HG02678 (cell line): ENCODE data around the gene ZBP1.
"Not testable (repeated sequence)": the region's sequence is repeated elsewhere in the genome, so short reads cannot be mapped to it uniquely, and the experiment has no call there.

Source experiments
- ATAC-seq: cut with Tn5 transposase; IDR thresholded peaks from one replicate; pipeline ENCODE4 v1.9.1; 2021; ENCODE audit warnings: mild to moderate bottlenecking, moderate library complexity; ENCODE audit not compliant: unreplicated experiment

Gene ZBP1

DNA sequence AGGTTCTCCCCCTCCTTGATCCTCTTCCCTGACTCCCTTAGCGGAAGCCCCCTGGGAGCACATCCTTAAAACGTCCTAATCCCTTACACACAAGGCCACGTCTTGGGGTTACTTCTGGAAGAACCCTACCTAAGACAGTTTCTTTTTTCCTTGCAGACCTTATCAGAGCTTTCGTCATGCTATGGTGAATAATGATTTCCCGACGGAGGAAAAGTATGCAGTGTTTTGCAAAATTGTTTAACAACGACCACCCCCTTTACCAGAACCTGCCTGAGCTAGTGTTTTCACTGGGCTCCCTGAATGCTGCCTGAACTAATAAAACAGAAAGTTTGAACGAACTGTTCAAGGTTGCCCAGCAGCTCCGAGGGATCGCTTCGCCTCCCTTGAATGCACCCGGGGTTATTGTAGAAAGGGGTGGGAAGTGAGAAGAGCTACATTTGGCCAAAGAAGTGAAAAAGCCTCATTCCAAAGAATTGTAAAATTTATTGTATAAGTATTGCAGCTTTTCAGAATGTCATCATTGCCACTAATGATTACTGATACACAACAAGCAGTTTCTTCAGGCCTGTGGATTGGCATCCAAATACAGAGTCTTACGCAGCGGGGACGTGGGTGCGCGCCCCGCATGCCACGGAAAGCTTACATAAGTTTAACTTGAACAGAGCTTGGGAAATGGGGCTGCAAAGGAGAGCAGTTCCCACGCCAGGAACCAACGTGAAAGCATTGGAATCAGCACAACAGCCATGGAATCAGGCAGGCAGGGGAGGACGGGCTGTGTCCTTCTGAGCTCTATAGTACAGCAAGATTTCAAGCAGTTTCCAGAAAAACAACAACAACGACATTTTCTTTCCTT, 27.9 kb upstream of the ZBP1 start:
- ATAC-seq = no peak

DNA sequence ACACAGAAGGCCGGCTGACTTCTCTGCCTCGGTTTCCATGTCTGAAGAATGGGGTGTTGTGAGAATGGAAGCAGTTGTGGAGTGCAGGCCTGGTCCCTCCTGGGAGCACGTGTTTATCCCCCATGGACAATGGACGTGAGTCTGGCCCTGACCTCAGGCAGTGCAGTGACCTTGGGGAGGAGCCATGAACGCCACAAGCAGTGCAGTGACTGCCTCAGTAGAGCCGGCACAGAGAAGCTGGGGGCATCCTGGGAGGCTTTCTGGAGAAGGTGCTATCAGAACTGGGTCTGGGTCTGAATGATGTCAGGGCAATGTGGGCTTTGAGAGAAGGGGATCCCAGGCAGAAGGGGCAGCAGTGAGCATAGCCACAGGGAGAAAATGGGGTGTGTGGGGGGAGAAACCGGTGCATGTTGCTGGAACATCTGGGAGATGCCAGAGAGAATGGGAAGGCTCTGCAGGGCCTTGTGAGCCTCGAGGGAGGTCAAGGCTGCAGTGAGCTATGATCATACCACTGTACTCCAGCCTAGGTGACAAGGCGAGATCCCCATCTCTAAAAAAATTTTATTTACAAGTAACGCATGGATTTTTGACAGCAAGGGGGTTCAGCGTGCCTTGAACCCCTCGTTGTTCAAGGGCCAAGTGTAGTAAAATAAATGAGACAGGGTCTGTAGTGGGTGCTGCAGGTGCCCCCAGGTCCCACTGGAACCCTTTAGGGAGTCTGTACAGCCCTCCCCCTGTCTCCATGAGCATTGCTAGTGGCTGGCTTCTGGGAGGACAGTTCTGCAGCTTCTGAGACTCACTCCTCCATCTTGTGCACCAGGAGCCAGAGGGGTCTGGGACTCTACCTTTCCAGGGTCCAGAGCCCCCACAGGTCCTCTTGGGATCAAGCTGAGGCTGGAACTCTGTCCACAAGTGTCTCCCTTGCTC, 27.0 kb upstream of the ZBP1 start:
- ATAC-seq = no peak

DNA sequence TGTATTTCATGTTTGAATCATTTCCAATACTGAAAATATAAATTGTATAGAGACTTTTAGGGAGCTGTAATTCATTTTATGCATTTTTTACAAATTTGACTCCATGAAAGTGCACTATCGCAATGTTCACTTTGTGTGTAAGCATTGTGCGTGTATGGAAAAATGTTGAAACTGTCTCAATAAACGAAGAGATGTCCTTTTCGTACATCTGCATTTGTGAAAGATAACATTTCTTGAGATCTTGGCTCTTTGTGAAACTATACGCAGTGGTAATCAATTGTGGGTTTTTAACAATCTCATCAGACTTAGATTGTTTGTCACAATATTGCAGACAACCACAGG, 18.6 kb upstream of the ZBP1 start:
- no peak for ATAC-seq

DNA sequence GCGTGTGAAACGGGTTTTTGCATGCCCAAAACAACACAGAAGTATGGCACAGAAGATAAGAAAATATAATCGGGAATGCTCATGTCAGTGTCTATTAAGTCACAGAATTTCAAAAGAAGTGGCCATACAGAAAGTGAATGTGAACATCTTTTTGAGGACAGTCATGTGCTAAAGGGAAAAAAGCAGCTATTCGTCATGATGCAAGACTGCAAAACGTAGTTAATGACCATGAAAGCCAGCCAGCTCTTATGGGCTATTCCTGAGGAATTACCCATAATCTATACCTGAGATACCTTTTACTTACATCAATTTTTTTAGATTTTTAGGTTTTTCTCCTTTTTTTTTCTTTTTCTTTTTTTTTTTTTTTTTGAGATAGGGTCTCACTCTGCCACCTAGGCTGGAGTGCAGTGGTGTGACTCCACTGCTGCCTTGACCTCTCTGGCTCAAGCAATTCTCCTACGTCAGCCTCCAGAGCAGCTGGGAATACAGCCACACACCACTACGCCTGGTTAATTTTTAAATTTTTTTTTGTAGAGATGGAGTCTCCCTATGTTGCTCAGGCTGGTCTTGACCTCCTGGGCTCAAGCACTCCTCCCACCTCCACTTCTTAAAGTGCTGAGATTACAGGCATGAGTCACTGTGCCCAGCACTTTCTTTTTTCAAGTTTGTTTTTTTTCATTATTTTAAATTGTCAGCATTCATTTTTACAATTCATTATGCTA, 18.1 kb upstream of the ZBP1 start:
- ATAC-seq = no peak

DNA sequence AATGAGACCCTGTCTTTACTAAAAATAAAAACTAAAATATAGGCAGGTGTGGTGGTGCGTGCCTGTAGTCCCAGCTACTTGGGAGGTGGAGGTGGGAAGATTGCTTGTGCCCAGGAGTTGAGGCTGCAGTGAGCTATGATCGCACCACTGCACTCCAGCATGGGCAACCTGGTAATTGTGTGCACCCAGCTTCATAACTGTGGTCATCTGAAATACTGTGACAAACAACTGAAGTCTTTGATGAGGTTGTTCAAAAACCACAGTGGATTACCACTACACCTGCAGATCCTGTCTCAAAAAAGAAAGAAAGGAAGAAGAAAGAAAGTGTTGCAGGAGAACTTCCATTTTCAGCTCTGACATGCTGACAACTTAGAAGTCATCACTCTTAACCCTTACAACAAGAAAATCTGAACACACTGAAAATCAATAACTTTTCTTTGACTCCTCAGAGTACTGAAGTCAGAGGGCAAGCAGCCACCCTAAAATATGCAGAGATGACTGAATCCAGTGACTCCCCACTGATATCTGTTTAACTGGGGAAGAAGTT, 13.8 kb upstream of the ZBP1 start:
- no peak for ATAC-seq

DNA sequence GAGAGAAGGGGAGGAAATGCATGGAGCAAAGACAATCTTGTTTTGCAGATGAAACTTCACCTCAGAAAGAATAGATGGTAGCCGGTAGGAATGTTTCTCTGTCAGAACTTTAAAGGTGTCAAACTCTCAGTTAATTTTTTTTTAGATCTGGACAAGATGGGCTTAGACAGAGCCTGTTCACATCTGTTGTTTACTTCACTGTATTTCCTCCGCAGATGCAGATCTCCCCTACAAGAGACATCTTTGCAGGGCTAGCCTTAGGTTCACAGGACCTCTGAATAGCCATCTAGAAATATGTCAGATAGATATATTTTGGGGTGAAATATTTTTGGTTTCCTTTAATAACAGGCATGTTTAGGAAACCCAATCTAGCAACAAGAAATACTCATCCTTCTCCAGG, 12.1 kb upstream of the ZBP1 start:
- no peak for ATAC-seq

DNA sequence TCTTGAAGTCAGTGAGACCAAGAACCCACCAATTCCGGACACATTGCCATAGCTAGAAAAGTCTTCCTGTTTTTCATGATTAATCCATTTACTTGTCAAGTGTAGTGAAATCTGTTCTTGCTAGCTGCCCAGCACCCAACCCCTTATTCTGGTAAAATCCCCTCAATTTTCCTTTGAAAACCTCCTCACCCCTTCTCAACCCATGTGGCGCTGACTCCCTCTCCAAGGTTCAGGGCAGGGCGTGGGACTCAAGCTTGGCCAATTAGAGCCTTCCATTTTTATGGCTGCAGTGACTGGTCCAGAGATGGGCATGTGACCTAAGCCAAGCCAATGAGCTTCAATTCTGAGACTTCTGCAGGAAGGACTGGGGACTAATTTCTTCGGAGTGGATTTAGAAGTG, 9.8 kb upstream of the ZBP1 start:
- ATAC-seq = no peak

DNA sequence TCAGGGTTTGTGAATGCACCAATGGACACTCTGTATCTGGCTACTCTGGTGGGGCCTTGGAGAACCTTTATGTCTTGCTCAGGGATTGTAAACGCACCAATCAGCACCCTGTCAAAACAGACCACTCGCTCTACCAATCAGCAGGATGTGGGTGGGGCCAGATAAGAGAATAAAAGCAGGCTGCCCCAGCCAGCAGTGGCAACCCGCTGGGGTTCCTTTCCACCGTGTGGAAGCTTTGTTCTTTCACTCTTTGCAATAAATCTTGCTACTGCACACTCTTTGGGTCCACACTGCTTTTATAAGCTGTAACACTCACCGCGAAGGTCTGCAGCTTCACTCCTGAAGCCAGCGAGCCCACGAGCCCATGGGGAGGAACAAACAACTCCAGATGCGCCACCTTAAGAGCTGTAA, 9.3 kb upstream of the ZBP1 start:
- not testable (repeated sequence) for ATAC-seq

DNA sequence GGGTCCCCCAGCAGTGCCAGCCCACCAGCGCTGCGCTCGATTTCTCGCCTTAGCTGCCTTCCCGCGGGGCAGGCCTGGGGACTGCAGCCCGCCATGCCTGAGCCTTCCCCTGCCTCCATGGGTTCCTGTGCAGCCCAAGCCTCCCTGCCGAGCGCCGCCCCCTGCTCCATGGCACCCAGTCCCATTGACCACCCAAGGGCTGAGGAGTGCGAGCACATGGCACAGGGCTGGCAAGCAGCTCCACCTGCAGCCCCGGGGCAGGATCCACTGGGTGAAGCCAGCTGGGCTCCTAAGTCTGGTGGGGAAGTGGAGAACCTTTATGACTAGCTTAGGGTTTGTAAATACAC, 8.7 kb upstream of the ZBP1 start:
- not testable (repeated sequence) for ATAC-seq

DNA sequence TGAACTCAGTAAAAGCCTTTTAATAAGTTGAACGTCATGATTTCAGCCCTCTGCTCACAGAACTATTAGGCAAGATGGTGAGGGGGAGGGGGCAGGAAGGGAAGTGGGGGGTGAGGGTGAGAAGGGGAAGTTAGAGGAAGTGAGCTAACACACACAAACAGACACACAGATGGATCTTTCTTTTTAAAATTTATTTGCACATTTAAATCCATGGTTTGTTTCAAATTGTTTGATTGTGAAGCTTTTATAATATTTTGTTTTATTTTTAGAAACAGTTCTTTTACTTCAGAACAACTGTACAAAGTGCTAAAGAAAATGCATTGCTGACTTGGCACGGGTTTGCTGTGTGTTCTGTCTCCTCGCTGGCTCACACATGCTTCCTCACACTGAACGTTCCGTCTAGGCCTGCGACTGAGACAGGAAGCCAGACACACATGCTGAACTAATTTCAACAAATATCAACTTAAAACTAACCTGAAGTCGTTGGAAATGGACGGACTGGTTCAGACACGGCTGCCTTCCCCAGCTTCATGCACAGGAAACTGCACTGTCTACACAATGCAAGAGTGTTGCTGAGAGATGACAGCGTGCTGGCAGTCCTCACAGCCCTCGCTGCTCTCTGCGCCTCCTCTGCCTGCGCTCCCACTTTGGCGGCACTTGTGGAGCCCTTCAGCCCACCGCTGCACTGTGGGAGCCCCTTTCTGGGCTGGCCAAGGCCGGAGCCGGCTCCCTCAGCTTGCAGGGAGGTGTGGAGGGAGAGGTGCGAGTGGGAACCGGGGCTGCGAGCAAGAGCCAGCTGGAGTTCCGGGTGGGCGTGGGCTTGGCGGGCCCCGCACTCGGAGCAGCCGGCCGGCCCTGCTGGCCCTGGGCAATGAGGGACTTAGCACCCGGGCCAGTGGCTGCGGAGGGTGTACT, 8.1 kb upstream of the ZBP1 start:
- no peak for ATAC-seq

DNA sequence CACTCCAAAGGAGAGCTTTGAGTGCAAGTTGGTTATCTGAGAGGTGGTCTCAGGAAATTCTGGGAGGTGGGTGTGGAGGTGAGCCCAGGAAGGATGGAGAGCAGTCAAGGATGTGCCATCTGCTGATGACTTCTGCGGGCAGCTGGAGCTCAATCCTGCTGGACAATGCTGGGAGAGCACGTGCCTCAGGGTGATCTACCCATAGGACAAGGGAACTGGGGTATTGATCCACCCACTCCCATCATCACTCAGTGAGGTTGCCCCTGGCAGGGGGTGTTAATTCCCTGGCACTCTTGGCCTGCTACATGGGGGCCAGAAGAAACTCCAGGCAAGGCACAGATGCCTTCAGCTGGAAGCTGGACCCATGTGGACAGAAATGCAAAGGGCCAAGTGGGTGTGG, 7.1 kb upstream of the ZBP1 start:
- ATAC-seq = no peak

DNA sequence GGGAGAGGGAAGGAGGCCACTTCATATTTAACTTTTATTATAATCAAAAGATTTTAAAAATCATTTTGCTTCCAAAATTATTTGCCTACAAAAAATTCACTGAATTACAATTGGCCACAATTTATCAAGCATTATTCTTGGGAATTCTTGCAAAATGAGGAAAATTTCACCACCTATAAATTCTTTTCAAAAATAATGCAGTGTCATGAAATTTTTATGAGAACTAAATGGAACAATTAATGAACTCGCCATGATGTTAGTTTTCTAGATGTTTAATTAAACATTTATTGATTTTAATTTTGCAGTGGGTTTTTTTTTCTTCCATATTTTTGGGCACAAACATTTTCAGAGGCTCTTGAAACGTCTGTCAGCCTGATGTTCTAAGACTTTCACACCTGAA, 5.8 kb upstream of the ZBP1 start:
- no peak for ATAC-seq

DNA sequence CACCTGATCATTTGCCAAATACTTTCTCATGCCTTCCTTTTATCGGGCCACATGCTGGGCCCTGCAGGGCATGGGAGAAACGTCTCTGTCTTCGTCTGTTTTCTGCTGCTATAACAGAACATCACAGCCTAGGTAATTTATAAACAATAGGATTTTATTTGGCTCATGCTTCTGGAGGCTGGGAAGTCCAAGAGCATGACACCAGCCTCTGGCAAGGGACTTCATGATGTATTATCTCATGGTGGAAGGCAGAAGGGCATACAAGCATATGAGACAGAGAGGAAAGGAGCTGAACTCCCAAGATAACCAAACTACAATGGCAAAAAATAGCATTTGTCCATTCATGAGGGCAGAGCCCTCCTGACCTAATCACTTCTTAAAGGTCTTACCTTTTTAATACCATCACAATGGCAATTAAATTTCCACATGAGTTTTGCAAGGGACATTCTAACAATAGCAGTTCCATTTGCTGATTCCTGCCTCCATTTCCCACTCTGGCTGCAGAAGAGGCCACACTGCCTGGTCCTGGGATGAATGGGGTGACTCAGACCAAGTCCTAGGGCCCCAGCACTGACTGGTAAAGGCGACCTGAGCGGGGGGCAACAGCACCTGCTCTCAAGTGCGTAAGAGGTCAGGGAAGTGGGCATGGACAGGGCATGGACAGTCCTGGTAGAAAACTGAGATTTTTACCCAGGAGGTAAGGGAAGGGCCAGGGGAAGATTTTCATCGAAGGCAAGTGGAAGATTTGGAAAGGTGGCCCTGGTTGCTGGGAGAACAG, 5.1 kb upstream of the ZBP1 start:
- no peak for ATAC-seq

DNA sequence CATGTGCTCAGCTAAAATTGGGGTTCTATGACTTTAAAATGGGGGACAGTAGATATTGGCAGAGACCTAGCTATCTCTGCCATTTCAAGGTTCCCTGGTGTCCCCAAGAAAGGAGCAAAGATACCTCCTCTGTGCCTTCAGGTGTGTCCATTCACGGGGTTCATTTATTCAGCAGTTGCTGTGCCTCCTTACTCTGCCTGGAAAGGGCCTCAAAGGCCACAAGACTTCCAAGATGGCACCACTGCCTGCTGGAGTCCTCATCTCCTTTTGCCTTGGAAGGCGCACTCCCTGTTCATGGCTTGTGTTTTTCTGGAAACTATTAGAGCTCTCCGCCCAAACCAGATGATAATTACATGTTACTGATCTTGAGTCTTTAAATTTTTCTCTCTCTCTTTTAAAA, 3.9 kb upstream of the ZBP1 start:
- ATAC-seq = no peak

DNA sequence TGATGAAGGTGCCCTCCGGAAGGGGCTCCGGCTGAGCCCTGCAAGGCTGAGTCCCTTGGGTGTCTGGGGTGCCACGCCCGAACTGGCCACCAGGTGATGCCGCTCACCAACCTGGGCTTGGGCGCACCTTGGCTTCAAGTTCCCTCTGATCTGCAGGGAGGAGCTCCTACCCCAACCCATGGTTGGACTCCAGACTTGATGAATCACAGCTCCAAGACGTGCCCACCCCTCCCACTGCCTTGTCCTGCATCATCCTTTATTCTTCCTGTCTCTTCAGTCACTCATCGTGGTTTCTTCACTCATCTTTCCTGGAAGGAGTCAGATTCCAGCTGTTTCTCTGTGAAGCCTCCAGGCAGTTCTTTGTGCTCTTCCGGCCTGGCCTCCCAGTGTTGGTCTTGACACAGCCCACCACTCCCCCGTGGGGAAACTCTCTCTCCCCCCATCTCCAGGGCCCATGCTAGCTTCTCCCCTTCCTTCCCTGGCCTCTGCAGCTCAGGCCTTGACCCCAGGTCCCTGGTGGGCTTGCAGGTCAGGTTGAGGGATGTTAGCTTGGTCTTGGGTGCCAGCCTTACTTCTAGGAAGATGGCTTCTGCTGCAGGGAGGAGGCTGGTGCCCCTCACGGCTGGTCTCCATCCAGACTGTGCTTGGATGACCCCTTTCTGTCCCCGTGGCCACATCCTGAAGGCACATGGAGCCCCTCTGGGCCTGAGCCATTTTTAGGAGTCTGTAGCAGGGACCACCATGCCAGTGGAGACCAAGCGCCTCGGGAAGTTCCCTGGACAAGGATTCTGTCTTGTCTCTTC, 2.6 kb upstream of the ZBP1 start:
- no peak for ATAC-seq

DNA sequence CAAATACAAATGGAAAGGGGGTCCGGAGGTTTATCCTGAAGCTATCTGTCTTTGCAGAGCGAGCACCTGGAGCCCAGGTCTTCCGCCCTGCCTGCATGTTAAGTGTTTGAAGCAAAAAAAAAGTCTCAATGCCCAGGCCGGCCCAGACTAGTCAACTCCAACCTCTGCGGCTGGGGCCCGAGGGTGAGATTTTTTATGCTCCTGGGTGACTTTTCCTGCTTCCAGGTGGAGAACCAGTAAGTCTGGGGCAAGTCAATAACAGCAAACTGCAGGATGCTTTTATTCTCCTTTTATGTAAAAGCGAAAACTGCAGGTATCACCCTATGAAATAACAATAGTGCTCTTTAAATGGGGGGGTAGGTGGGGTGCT, 2.0 kb upstream of the ZBP1 start:
- ATAC-seq = no peak

DNA sequence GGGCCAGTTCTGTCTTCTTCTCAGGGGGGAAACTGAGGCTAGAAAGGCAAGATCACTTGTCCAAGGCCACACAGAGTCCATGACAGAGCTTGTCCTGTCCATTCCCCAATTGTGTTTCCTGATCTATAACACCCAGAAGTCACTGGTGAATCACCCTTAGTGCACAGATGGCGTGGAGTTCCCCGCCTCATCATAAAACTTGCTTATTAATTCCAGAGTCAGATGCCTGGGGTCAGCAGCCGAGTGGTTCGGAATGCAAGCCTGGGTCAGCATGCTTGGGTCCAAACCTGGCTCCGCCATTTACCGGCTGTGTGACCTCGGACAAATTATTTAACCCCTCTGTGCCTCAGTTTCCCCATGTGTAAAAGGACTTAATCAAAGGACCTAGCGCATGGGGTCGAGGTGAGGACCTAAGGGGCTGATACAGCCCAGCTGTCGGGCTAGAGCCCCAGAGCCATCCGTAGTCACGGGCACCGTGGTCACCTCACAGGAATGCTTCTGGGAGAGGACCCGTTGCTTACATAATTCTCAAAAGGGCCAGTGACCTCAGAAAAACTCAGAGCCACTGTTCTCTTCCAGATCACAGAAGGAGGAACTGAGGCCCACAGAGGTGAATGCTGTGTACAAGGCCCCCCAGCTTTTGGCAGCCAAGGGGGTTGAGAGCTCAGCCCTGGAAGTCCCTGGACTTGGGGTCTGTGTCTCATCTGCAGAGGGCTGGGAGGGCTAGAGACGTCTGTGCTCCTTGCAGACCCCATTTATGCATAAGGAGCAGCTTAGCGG, 1.4 kb upstream of the ZBP1 start:
- ATAC-seq = no peak

DNA sequence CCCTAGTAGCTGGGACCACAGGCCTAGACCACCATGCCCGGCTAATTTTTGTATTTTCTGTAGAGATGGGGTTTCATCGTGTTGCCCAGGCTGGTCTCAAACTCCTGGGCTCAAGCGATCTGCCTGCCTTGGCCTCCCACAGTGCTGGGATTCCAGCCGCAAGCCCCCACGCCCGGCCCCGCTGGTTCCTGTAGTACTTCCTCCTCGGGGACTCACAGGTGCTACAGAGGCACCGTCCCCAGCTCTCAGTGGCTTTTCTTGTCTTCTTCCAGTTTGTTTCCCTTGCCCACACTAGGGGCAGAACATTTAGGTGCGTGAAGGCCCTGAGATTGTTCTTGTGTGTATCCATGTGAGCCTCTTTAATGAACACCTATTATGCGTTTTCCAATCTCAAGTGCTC, 773 bp upstream of the ZBP1 start:
- ATAC-seq = no peak
